HG03565 (cell line): ENCODE measurements around the gene BRCA2.
"Not testable (repeated sequence)": the region's sequence is repeated elsewhere in the genome, so short reads cannot be mapped to it uniquely, and the experiment has no call there.

Experiments used
- ATAC-seq: cut with Tn5 transposase; IDR thresholded peaks from one replicate; pipeline ENCODE4 v1.9.1; 2021; ENCODE audit warnings: mild to moderate bottlenecking, moderate library complexity; ENCODE audit not compliant: unreplicated experiment

Gene BRCA2

GRCh38 chr13:32309312-32310133 is 5.8 kb upstream of the BRCA2 start:
- ATAC-seq = no peak

DNA sequence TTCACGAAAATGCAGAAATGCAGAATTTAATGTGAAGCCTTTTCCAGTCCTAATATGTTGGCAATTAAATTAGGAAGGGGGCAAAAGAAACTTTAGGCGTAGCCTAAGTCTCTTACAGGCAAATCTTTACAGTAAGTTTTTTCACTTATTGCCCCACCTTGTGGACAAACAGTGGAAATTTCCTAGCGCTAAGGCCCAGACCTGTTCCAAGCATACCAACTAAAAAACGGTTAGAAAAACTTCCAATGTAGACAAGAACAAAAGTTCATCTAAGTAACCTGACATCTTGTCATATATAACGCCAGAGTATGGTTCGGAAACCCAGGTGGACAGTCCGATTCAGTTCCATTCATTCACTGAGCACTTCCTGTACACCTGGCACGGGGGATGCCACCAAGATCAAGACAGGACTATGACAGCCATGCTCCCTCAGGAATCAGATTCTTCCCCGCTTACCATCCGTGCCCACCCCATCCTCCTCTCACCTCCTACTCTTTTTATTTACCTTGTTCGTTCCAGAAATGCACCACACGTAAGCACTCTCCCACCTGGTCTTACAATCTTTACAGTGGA is 5.1 kb upstream of the BRCA2 start:
- peak; percentile 59 for ATAC-seq

- ATAC-seq = no peak
Measured at GRCh38 chr13:32311188-32311897, 4.0 kb upstream of the BRCA2 start.

DNA sequence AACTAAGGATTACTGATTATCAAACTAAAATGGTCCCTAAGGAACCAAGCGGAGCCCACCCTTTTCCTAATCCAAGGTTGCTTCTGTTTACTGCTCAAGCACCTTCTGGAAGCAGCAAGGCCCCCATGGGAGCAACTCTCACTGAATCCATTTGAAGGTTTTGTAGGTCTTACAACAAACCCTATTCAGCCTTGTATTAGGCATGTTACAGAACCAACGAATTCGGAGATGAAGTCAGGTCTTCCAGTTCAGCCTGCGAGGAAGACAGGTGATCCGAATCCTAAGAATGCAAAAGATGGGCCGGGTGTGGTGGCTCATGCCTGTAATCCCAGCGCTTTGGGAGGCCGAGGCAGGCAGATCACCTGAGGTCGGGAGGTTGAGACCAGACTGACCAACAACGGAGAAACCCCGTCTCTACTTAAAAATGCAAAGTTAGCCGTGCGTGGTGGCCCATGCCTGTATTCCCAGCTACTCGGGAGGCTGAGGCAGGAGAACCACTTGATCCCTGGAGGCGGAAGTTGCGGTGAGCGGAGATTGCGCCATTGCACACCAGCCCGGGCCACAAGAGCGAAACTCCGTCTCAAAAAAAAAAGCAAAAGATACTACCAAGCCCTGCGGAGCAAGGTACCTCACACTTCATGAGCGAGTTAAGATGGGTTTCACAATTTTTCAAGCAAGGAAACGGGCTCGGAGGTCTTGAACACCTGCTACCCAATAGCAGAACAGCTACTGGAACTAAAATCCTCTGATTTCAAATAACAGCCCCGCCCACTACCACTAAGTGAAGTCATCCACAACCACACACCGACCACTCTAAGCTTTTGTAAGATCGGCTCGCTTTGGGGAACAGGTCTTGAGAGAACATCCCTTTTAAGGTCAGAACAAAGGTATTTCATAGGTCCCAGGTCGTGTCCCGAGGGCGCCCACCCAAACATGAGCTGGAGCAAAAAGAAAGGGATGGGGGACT is 754 bp upstream of the BRCA2 start:
- ATAC-seq = peak; percentile 12

DNA sequence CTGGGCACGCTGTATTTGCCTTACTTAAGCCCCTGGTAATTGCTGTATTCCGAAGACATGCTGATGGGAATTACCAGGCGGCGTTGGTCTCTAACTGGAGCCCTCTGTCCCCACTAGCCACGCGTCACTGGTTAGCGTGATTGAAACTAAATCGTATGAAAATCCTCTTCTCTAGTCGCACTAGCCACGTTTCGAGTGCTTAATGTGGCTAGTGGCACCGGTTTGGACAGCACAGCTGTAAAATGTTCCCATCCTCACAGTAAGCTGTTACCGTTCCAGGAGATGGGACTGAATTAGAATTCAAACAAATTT is 676 bp downstream of the BRCA2 start:
- ATAC-seq = peak; percentile 44

GRCh38 chr13:32316501-32316900 is 1.2 kb downstream of the BRCA2 start:
- no peak for ATAC-seq

DNA sequence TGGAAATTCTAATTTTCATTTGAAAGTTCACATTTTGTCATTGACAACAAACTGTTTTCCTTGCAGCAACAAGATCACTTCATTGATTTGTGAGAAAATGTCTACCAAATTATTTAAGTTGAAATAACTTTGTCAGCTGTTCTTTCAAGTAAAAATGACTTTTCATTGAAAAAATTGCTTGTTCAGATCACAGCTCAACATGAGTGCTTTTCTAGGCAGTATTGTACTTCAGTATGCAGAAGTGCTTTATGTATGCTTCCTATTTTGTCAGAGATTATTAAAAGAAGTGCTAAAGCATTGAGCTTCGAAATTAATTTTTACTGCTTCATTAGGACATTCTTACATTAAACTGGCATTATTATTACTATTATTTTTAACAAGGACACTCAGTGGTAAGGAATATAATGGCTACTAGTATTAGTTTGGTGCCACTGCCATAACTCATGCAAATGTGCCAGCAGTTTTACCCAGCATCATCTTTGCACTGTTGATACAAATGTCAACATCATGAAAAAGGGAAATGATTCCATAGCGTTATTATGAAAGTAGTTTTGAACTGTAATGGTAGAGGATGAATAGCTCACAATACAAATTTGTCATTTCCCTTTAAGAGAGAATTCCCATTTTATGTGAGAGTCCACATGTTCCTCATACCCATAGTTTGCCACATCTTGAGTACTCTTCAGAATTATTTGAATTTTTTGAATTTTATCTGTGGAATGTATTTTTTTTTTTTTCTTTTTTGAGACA is 2.6 kb downstream of the BRCA2 start:
- no peak for ATAC-seq

- ATAC-seq = no peak
Measured at GRCh38 chr13:32320528-32320927, 5.2 kb downstream of the BRCA2 start.

DNA sequence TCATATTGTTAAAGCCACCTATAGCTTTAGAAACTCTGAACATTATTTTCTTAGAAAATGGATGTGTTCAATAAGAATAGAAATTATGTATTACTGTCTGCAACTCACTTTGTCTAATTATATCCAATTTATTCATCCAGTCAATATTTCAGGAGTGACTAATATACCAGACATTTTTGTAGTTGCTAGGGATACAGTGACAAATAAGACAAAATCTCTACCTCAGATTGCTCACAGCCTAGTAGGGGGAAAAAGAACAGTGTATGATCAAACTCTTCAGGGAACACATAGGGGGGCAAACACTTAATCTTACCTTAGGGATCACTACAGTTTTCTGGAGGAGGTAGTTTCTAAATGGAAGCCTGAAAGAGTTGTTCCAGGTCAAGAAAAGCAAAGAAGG is 8.6 kb downstream of the BRCA2 start:
- ATAC-seq = no peak

DNA sequence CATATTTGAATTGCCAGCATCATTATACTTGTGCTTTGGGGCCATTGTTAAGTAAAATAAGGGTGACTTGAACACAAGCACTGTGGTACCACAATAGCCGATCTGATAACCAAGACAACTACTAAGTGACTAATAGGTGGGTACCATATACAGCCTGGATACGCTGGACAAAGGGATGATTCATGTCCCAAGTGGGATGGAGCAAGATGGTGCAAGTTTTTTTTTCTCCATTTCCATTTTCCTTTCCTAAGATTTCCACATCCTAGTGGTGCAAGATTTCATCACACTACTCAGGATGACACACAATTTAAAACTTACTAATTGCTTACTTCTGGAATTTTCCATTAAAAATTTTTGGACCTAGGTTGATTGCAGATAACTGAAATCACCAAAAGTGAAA is 15.1 kb downstream of the BRCA2 start:
- no peak for ATAC-seq

DNA sequence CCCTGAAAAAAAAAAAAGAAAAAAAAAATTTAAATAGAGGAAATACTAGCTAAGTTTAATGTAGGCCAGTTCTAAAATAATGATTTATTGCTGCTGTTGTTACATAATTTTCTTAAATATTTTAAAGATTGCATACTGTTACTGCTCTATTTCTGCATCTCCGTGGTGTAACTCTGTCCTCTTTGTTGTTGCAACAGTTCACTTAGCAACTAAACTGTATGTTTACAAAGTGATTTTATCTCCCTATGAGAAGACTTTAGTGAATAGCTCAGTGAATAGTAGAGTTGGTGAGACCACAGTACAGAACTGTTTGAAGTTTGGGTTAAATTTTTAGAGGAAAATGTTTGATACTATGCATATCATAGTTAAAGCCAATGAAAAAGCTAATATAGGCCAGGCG is 19.4 kb downstream of the BRCA2 start:
- no peak for ATAC-seq

DNA sequence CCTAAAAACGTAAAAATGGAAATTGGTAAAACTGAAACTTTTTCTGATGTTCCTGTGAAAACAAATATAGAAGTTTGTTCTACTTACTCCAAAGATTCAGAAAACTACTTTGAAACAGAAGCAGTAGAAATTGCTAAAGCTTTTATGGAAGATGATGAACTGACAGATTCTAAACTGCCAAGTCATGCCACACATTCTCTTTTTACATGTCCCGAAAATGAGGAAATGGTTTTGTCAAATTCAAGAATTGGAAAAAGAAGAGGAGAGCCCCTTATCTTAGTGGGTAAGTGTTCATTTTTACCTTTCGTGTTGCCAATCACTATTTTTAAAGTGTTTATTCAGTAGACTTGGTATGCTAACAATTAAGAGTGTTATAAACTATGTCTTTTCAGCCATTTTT is 25.6 kb downstream of the BRCA2 start:
- ATAC-seq = no peak

DNA sequence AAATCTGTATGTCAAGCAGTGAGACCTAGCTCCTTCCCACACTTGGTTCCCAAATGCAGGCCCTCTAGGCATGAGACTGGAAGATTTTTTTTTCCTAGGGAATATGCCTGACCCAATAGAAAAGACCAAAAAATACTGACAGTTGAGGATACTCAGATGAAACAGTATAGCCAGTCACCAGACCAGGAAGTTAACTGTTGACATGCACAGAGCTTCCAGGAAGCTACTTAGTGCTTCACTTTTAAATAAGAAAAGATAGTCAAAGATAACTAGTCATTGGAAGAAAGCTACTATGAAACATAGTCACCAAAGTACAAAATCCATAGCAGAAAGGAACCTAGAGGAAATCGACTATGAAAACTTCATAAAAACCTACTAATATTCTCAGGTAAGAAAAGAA is 32.3 kb downstream of the BRCA2 start:
- no peak for ATAC-seq

DNA sequence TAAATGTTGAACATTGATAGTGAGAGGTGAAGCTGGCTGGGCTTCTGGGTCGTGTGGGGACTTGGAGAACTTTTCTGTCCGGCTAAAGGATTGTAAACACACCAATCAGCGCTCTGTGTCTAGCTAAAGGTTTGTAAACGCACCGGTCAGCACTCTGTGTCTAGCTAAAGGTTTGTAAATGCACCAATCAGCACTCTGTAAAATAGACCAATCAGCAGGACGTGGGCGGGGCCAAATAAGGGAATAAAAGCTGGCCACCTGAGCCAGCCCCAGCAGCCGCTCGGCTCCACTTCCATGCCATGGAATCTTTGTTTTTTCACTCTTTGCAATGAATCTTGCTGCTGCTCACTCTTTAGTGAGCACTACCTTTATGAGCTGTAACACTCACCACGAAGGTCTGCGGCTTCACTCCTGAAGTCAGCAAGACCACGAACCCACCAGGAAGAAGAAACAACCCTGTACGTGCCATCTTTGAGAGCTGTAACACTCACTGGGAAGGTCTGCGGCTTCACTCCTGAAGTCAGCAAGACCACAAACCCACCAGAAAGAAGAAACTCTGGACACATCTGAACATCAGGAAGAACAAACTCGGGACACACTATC is 35.6 kb downstream of the BRCA2 start:
- ATAC-seq = not testable (repeated sequence)

DNA sequence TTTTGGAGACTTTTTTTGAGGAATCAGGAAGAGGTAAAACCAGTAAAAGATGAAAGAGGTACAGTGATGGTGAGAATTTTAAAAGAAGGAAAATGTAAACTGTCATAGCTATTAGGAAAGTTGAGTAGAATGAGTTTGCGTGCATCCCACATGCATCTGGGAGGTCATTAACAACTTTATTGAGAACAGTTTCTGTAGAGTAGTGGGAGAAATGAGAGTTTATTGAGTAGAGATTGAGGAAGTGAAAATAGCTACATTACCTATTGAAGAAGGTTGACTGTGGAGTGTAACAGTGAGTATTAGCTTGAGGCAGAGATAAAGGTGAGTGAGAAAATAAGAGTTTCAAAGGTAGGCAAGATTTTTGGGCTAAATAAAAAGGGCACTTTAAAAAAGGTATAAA is 38.7 kb downstream of the BRCA2 start:
- ATAC-seq = peak; percentile 67

DNA sequence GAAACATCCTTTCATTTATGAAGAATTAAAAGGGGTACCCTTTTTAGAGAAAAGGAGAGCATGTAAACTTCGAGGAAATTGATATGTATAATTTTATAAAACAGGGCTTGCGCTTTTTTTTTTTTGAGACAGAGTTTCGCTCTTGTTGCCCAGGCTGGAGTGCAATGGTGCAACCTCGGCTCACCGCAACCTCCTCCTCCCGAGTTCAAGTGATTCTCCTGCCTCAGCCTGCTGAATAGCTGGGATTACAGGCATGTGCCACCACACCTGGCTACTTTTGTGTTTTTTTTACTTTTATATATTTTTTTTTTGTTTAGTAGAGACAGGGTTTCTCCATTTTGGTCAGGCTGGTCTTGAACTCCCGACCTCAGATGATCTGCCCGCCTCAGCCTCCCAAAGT is 40.6 kb downstream of the BRCA2 start:
- ATAC-seq = not testable (repeated sequence)

- ATAC-seq = no peak
Measured at GRCh38 chr13:32362574-32362973, 47.3 kb downstream of the BRCA2 start.

- ATAC-seq = no peak
Measured at GRCh38 chr13:32370805-32371204, 55.5 kb downstream of the BRCA2 start.

GRCh38 chr13:32376642-32377415 is 61.5 kb downstream of the BRCA2 start:
- ATAC-seq = no peak
